ENCODE data around the gene SPRED2.

Gene SPRED2

GRCh38 chr2:65465124-65465523 is 32.7 kb upstream of the SPRED2 start:
- TF ChIP-seq POLR2A (IDR thresholded peaks at IDR 0.05; ENCODE audit: extremely low read depth, insufficient read length) (no peak), MYC (IDR thresholded peaks at IDR 0.05; ENCODE audit: low read depth, low read length) (no peak)
- TF ChIP-seq, protein P1, sequence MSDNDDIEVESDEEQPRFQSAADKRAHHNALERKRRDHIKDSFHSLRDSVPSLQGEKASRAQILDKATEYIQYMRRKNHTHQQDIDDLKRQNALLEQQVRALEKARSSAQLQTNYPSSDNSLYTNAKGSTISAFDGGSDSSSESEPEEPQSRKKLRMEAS (IDR thresholded peaks at IDR 0.05; ENCODE audit: low read depth, low read length), result no peak
- TF ChIP-seq, protein P2, sequence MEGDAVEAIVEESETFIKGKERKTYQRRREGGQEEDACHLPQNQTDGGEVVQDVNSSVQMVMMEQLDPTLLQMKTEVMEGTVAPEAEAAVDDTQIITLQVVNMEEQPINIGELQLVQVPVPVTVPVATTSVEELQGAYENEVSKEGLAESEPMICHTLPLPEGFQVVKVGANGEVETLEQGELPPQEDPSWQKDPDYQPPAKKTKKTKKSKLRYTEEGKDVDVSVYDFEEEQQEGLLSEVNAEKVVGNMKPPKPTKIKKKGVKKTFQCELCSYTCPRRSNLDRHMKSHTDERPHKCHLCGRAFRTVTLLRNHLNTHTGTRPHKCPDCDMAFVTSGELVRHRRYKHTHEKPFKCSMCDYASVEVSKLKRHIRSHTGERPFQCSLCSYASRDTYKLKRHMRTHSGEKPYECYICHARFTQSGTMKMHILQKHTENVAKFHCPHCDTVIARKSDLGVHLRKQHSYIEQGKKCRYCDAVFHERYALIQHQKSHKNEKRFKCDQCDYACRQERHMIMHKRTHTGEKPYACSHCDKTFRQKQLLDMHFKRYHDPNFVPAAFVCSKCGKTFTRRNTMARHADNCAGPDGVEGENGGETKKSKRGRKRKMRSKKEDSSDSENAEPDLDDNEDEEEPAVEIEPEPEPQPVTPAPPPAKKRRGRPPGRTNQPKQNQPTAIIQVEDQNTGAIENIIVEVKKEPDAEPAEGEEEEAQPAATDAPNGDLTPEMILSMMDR (IDR thresholded peaks at IDR 0.05; ENCODE audit: low read depth, low read length), result no peak
- no peak for DNase-seq (ENCODE audit: low read depth)
- H3K4me3 ChIP-seq (ENCODE audit: low read depth, low read length), result no peak overlapping the region

DNA sequence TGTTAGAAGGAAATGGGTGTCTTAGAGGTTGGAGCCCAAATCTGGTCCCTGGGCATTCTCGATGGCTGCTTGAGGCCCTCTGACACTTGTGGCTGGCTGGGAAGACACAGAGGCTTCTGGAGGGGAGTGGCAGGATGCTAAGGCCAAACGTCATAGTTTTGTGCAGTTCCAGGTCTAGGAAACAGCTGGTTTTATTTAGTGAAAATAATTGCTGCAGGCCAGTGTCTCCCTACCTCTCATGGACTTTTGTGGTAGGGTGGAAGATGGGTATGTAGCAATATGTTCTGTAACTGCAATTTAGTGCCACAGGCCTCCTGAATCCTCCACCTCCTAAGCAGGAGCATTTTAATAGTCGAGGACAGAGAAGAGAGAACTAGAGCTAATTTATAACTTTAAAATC is 32.2 kb upstream of the SPRED2 start:
- no peak overlapping the region for H3K4me3 ChIP-seq (ENCODE audit: low read depth, low read length)
- no peak for TF ChIP-seq MYC (IDR thresholded peaks at IDR 0.05; ENCODE audit: low read depth, low read length)
- TF ChIP-seq, protein P1 (IDR thresholded peaks at IDR 0.05; ENCODE audit: low read depth, low read length), result no peak
- no peak for TF ChIP-seq POLR2A (IDR thresholded peaks at IDR 0.05; ENCODE audit: extremely low read depth, insufficient read length)
- TF ChIP-seq, protein P2 (IDR thresholded peaks at IDR 0.05; ENCODE audit: low read depth, low read length), result no peak
- DNase-seq (ENCODE audit: low read depth), result no peak

DNA sequence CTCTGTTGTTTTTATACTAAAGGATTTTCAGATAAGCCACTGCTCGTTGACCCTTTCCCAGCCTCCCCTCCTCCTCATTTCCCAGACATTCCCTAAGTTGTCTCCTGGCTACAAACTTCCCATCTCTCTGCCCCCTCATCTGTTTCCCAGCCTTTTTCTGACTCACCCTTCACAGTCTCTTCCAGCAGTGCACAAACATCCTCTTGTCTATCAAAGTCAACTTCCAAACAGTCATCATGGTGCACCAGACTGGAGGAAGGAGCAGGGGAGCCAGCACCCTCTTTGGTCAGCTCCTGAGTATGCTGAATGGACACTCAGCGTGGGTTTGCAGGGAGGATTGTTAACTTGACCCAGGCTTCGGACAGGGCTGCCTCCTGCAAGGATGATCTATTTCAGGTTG is 26.6 kb upstream of the SPRED2 start:
- no peak for DNase-seq (ENCODE audit: low read depth)
- TF ChIP-seq POLR2A (IDR thresholded peaks at IDR 0.05; ENCODE audit: extremely low read depth, insufficient read length), result no peak
- TF ChIP-seq, protein P2 (IDR thresholded peaks at IDR 0.05; ENCODE audit: low read depth, low read length), result no peak
- no peak for TF ChIP-seq MYC (IDR thresholded peaks at IDR 0.05; ENCODE audit: low read depth, low read length)
- TF ChIP-seq, protein P1 (IDR thresholded peaks at IDR 0.05; ENCODE audit: low read depth, low read length), result no peak
- no peak overlapping the region for H3K4me3 ChIP-seq (ENCODE audit: low read depth, low read length)

DNA sequence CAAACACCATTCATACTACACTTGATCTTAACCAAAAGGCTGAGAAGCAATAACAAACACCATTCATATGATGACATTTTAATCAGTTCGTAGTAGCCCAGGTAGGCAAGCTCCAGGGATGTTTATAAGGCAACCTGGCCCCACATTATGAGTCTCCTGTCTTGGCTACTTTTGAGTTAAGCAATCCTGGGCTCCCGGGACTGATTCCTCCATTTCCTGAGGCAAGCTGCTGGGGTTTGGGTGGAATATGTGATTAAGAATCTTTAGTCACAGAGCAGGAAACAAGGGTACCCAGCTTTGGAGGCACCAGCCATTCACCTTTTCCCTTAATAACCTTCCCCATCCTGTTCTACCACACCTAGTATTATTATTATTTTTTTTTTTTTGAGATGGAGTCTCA is 24.5 kb upstream of the SPRED2 start:
- TF ChIP-seq, protein P1 (IDR thresholded peaks at IDR 0.05; ENCODE audit: low read depth, low read length), result no peak
- TF ChIP-seq MYC (IDR thresholded peaks at IDR 0.05; ENCODE audit: low read depth, low read length) (no peak), POLR2A (IDR thresholded peaks at IDR 0.05; ENCODE audit: extremely low read depth, insufficient read length) (no peak)
- TF ChIP-seq, protein P2 (IDR thresholded peaks at IDR 0.05; ENCODE audit: low read depth, low read length), result no peak
- DNase-seq (ENCODE audit: low read depth), result no peak
- no peak overlapping the region for H3K4me3 ChIP-seq (ENCODE audit: low read depth, low read length)

- DNase-seq (ENCODE audit: low read depth), result no peak
- H3K4me3 ChIP-seq (ENCODE audit: low read depth, low read length), result no peak overlapping the region
- TF ChIP-seq, protein P1 (IDR thresholded peaks at IDR 0.05; ENCODE audit: low read depth, low read length), result no peak
- TF ChIP-seq MYC (IDR thresholded peaks at IDR 0.05; ENCODE audit: low read depth, low read length) (no peak), POLR2A (IDR thresholded peaks at IDR 0.05; ENCODE audit: extremely low read depth, insufficient read length) (no peak)
- TF ChIP-seq, protein P2 (IDR thresholded peaks at IDR 0.05; ENCODE audit: low read depth, low read length), result no peak
Observed at GRCh38 chr2:65456064-65456463, 23.7 kb upstream of the SPRED2 start.

GRCh38 chr2:65453916-65454315 is 21.5 kb upstream of the SPRED2 start:
- DNase-seq (ENCODE audit: low read depth), result no peak
- no peak overlapping the region for H3K4me3 ChIP-seq (ENCODE audit: low read depth, low read length)
- TF ChIP-seq MYC (IDR thresholded peaks at IDR 0.05; ENCODE audit: low read depth, low read length) (no peak), POLR2A (IDR thresholded peaks at IDR 0.05; ENCODE audit: extremely low read depth, insufficient read length) (no peak)
- TF ChIP-seq, protein P2 (IDR thresholded peaks at IDR 0.05; ENCODE audit: low read depth, low read length), result no peak
- TF ChIP-seq, protein P1 (IDR thresholded peaks at IDR 0.05; ENCODE audit: low read depth, low read length), result no peak
